HG03520 (cell line): ENCODE measurements around the gene ADA.
"Not testable (repeated sequence)": the region's sequence is repeated elsewhere in the genome, so short reads cannot be mapped to it uniquely, and the experiment has no call there.

ENCODE experiments used
- ATAC-seq: cut with Tn5 transposase; IDR thresholded peaks from one replicate; pipeline ENCODE4 v1.9.1; 2021; ENCODE audit warnings: mild to moderate bottlenecking, moderate library complexity; ENCODE audit not compliant: unreplicated experiment

The ADA gene

DNA sequence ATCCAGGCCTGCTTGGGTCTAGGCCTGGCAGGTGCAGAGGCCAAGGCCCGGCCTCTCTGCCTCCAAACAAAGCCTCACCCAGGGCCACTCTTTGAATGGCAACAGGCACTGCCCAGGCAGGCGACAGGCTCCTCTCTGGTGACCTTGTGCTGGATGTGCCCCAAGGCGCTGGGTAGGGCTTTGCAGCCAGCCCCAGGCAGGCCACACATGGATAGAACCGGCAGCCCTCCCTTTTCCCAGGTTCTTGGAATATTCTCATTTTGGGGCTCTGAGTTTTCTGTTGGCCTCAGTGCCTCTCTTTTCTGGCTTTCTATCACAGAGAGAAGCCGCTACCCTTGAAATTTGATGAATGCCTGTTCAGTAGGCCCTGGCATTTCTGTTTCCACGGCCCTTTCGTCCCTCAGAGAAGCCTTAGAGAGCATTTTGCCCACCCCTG is 50.2 kb downstream of the ADA start:
- ATAC-seq = no peak

DNA sequence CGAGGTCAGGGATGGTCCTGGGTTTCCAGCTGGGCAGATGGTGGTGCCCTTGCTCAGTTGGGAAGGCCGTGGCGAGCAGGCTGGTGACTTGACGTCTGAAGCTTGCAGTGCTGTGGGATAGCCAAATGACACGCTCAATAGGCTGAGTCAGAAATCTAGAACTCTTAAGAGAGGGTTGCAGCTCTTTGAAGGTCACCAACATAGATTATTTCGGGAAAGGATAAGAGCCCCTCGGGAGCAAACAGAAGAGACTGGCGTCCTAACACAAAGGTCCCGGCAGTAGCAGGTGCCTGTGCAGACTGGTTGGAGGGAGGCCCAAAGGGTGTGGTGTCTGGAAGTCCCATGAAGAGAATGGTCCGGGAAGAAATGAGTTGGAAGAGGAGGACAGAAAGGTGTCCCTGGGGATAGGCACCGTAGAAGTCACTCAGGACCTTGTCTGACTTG is 50.7 kb downstream of the ADA start:
- no peak for ATAC-seq

DNA sequence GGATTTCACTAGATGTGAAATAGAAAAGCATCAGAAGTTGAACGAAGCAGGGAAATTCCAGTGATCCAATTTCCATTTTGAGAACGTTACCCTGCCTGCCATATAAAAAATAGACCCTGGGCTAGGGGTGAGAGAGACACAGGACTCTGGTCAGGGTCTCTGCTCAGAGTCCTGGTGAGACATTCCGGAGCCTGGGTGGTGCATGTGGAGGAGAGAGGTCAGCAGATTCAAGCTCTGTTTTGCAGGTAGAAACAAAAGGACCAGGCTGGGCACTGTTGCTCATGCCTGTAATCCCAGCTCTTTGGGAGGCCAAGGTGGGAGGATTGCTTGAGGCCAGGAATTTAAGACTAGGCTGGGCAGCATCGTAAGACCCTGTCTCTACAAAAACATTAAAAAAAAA is 51.2 kb downstream of the ADA start:
- no peak for ATAC-seq

DNA sequence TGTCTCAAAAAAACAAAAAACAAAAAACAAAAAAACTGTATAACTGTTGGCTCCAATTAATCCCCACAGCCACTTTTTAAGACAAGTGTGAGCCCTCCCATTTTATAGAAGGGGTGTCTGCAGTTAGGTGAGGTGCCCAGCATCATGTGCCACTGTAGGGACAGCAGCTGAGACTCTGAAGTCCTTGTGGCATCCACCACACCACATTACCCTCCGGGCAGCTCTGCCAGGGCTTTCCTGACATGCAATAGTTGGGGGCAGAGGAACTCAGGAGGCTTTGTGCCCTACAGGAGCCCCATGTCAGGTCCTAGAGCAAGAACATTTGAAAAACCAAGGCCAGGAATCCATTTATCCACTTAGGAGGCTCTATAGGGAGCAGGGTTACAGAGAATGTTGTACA is 51.8 kb downstream of the ADA start:
- ATAC-seq = no peak

DNA sequence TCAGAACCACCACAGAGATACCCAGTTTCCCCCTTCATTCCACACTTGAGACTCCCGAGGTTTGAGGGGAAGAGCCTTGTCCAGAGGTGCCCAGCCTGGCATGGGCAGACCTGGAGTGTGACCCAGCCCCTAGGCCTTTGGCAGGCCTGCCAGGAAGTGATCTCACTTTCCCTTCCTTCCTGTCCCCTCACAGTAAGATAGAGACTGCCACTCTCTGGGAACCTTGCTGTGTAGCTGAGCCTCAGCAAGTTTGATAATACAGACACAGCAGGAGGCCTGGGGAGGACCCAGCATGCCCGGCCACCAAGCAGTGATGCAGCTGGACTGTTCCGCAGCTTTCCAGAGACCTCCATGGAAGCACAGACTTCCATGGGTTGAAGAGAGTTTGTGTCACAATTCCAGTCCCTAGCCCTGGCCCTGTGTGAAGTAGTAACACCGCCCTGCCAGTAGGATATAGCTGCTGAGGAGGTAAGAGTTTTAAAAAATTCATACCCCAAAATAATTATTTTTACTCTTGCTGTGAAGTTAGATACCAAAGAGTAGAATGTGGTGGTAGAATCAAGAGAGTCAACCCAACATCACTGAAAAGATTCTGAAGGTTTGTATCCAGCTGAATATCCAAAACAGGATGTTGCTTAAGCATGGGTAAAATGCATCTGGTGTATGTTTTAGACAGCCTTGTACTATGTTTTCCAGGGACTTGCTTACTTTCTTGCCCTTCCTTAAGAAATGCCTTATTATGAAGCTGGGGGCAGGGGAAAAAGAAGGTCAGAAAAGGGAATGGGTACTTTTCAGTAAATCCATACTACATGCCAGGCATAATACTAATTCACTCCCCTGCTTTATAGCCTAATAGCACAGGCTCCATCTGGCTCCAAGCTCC is 52.8 kb downstream of the ADA start:
- ATAC-seq = no peak

DNA sequence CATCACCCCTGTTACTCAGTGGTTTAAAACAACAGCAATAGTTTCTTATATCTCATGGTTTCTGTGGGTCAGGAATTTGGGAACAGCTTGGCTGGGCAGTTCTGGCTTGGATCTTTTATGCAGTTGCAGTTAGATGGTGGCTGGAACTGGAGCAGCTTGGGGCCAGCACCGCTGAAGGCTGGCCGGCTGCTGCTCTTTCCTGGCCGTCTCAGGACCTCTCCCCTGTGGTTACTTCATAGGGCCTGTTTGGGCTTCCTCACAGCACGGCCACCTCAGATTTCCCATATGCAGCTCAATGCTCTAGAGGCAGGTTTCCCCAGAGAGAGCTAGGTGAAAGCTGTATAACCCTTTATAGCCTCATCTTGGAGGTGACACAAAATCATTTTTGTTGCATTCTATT is 53.6 kb downstream of the ADA start:
- ATAC-seq = no peak

DNA sequence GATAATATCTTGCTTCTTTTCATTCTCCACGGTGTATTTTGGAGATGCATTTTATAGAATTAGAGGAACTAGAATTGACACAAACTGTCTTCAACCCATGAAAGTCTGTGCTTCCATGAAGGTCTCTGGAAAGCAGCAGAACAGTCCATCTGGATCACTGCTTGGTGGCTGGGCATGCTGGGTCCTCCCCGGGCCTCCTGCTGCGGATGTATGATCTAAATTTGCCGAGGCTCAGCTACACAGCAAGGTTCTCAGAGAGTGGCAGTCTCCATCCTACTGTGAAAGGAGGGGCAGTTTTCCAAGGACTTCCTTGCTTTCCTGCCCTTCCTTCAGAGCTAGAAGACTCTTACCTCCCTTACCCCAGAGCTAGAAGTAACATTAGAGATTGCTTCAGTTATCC is 54.0 kb downstream of the ADA start:
- ATAC-seq = no peak

DNA sequence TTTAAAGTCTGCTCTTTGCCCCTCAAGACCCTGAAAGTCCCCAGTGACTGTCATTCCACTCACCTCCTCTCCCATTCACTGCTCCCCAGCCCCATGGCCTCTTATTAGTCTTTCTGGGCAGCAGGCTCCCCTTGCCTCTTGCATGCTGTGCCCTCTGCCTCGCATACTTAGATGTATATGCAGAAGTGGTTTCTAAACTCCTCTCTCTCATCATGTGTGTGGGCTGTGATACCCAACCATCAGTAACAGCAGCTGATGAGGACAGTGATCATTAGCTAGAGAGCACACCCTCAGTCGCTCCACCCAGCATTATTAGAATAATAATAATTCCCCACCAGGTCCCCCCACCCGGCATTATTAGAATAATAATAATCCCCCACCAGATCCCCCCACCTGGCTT is 54.6 kb downstream of the ADA start:
- no peak for ATAC-seq

DNA sequence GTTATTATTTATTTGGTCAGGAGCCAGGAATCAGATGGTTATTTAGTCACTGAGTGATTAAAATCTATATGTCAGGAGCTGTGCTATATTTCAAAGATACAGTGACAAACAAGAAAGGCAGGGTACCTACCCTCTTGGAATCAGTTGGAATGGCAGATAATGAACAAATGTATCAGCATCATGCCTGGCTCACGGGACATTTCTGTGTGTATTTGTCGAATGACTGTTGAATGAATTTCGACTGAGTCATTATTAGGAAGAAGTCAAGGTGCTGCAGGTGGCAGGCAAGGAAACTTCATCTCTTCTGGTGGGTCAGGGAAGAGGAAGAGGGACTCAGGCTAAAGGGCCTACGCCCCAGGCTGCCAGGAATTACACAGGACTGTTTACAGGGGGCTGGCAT is 55.5 kb downstream of the ADA start:
- ATAC-seq = no peak

DNA sequence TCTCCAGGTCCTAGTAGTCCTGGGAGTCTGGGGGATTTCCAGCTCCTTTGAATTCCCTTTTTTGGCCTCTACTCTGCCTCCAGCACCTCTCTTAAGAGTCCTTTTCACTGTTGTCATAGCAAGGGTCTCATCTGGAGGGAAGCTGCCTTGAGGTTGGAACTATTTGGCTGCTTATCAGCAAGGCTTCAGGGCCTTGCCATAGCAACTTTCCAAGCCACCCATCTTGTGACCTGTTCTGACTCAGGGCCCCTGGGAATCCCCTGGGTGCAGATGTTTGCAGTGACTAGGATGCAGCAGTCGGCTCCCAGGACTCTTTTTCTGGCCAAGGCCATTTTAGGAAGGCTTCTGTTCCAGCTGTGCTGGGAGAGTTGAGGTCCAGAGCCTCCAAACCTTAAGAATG is 56.8 kb downstream of the ADA start:
- ATAC-seq = no peak

DNA sequence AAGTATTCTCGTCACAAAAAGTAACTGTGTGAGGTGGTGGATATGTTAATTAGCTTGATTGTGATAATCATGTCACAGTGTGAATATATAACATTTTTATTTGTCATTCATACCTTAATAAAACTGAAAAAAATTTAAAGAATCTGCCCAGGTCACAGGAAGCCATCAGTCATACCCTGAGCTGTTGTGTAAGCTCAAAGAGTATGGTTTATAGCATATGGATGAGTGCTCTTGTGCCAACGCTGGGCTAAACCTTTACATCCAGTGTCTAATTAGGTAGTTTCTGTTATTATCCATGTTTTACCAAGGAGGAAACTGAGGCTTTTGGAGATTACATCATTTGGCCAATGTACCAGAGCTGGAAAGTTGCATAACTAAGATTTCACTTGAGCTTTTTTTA is 57.7 kb downstream of the ADA start:
- ATAC-seq = no peak

DNA sequence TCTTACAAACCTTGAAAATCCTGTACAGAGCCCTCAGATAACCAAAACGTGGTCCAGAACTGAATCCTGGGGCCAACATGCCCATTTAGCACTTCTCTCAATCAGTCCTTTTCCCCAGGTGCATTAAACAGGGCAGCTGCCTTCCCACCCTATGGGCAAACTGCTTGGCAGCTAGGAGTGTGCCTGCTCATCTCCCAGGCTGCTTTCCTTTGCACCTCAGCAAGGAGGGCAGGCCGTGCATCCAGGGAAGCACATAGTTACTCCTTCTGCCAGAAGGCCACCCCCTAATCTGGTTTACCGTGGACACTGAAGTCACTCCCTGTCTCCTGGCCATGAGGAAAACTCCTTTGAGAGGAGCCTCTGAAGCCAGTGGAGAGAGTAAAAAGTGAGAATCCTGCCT is 59.1 kb downstream of the ADA start:
- no peak for ATAC-seq

DNA sequence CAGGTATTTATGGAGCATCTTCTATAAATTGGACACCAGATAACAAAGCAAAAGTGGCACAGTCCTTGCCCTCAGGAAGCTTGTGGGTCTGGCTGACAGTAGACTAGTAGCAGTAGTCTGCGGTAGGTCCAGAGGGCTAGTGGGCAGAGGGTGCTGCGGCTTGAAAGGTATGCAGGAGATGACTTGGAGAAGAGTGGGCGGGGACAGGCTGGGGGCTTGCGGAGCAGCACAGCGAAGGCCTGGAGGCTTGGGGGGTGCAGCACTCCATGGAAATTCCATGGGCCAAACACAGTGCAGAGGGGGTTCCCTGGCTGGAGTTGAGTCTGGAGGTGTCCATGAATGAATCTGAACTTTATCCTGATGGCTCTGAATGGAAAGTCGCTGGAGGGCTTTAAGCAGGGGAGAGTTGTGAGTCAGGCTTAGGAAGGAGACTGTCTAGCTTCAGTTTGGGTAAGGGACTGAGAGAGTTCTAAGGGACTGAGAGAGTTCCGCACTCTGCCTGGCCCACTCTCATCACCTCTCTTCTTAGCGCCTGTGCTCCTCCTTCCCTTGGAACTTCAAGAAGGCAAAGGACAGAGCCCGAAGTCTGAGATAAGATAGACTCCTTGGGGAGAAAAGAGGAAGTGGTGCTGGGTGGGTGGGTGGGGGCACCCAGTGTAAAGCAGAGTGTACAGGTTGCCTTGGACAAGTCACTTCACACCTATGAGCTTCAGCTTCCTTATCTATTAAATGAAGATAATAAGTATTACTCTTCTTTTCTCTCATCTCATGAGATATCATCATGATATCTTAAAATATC is 60.3 kb downstream of the ADA start:
- no peak for ATAC-seq

DNA sequence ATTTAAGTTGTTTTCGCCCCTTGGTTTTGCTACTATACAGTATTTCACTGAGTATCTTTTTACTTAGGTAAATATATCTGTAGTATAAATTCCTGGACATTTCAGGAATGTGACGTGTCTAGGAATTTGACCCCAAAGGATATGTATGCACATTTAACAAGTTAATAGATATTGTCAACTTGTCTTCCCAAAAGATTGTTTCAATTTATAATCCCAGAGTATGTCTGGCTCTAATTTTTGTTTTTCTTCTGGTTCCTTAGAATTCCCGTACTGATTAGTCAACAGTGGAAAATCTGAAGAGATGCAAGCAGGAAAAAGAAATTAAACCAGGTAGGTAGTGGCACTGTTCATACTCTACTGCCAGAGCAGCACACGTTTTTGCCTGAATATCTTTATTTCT is 62.0 kb downstream of the ADA start:
- no peak for ATAC-seq

DNA sequence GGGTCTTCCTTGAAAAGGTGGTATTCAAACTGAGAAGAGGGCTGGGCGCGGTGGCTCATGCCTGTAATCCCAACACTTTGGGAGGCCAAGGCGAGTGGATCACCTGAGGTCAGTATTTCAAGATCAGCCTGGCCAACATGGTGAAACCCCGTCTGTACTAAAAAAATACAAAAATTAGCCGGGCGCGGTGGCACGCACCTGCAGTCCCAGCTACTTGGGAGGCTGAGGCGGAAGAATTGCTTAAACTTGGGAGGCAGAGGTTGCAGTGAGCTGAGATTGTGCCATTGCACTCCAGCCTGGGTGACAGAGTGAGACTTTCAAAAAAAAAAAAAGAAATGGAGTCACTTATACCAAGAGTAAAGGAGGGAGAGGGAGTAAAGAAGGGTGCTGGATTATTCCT is 63.2 kb downstream of the ADA start:
- ATAC-seq = not testable (repeated sequence)

DNA sequence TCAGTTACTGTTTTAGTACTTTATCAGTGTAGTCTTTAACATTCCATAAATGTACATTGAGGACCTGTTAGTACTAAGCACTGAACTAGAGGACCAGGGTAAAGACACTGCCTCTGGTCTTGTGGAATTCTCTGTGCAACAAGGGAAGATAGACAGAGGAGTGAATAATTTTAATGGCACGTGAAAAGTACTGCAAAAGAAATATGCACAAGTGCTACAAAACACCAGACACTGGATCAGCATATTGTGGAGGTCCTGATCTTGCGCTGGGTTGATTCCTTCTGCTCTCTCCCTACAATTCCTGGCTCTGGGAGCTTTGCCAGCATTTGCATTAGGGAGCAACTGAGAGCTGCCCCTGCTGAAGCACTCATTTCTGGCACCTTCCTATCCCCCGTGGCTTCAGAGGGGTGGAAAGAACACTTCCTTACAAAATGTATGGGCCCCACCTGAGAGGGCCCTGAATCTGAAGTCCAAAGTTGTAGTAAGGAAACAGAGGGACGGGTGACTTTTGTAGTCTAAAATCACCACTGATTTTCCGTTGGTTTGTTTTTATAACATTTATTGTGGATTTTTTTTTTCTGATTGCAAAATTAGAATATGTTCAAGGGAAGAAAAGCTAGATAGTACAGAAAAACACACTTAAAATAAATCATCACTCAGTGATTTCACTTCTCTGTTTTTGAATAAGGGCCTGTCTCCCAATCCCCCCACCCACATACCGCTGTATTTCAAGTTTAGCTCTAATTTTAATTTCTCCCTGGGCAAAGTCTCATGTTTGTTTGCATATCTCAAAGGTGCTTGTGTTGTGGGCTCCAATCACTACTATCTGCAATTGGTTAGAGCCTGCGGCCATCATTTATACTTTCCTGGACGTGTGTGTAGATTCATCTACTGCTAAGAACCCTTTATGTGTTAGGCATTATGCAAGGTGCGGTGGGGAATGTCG is 64.2 kb downstream of the ADA start:
- ATAC-seq = no peak

DNA sequence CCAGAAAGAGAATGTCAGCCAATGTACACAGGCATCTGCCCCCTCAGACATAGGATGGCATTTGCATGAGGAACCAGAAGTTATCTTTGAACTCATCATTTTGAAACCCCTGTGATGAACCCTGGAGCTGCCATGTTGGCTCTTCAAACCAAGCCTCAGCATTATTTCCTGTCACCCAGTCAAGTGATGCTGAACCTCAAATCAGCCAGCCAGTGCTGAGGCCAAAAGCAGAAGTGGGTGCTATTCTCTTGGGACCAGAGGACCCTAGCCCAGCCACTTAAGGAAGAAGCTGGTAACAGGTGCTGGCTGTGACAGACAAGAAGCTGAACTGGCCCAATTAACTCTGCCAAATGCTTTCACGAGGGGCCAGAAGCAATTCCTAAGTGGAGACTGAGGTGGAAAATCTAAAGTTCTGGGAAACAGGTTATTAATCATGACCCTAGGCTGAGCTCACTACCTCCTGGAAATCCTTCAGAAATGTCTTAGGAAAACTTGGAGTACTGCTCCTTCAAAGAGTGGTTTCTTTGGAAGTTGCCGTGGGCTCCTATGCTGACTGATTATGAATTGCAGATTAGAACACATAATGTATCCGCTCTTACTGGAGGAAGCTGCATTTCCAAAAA is 65.1 kb downstream of the ADA start:
- ATAC-seq = peak; percentile 65

DNA sequence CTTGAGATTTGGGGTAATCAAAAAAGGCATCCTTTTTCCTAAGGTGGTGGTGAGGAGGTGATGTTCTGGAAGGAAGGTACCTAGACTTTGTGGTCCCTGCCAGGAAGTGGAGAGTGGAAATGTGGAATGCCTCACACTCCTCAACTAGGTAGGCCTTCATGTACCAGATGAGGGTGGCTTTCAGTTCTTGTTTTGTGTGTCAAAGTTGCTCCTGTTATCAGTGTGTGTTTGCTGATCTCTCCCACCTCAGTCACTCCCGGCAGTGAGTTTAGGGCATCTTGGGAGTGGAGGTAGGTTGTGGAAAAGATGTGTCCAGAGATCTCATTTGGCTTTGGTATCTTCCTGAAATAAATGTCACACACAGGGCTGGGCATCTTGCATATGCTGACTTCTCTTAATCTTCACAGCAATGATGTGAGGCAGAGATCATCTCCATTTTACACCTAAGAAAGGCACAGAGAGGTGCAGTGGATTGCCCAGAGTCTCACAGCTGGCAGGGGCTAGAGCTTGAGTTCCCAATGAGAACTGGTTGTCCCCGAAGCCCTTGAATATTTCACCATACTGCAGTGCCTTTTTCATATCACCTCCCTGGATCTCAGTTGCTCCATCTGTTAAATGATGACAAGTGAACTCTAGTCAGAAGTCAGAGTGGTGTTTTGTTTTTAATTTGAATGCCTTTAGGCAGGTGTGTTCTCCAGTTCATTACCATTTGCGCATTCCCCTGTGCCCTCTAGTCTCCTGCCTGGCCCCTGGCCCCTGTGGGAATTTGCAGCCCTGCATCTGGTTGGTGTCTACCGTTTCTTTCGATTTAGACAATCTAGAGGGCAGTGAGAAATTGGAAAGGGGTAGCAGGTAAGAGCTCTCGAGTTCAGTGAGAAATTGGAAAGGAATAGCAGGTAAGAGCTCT is 66.2 kb downstream of the ADA start:
- no peak for ATAC-seq

DNA sequence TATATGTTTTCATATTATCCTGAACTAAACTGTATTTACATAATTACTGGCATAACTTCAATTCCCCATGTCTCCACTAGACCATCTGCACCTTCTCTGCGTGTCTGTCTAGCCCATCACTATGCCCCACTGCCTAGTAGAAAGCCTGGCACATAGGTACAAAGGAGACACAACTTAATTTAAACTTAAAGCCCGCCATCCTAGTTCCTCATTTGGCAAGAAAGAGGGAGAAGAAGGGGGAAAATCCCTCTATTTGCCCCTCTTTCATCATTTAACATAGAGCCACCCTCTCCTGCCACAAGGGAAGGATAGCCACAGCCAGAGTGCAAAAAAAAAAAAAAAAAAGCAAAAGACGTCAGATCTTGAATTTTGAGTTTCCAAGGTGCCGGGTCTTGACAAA is 67.3 kb downstream of the ADA start:
- no peak for ATAC-seq

DNA sequence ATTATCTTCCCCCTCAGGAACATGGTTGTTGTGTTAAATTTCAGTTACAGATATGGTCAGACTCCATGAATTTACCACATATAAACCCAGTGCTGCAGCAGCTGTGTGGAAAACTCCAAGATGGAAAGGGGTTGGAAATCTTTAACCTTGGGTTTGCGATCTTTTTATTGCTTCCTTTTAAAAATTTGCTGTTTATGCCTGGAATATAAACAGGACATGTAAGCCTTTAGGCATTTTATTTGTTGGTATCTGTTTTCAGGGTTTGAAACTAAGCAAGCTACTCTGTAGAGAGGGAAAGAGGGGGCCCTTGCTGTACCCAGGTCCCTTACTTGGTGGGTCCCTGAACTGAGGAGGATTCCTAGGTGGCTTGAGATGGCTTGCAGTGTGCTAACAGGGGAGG is 68.3 kb downstream of the ADA start:
- no peak for ATAC-seq
